ENCODE data around the gene PTPRD.

The PTPRD gene

GRCh38 chr9:8651070-8651845, 1961.5 kb downstream of the PTPRD start:
- no peak for DNase-seq (ENCODE audit: low read depth, low spot score)
- H3K36me3 ChIP-seq (ENCODE audit: insufficient read depth, insufficient read length, low read length): no peaks in the 10 kb centered on the region
- no peak overlapping the region for H3K4me3 ChIP-seq (ENCODE audit: insufficient read length, low read depth)
- H3K9me3 ChIP-seq (ENCODE audit: insufficient read depth, low read length): no peaks in the 10 kb centered on the region
- no peaks in the 10 kb centered on the region for H3K4me1 ChIP-seq (ENCODE audit: insufficient read depth, insufficient read length)
- TF ChIP-seq SUZ12 (IDR thresholded peaks at IDR 0.05; ENCODE audit: extremely low read depth, insufficient read depth, insufficient read length) (no peak), ZNF274 (IDR thresholded peaks at IDR 0.05; ENCODE audit: low read depth, low read length) (no peak), YY1 (IDR thresholded peaks at IDR 0.05; ENCODE audit: insufficient read depth, insufficient read length) (no peak)
- H3K9ac ChIP-seq (ENCODE audit: insufficient read length, low read depth): no peak overlapping the region
- H3K27me3 ChIP-seq (ENCODE audit: insufficient read depth, insufficient read length): no peaks in the 10 kb centered on the region

GRCh38 chr9:8649807-8650206, 1963.0 kb downstream of the PTPRD start:
- Histone ChIP-seq H3K36me3 (ENCODE audit: insufficient read depth, insufficient read length, low read length) (no peaks in the 10 kb centered on the region), H3K4me3 (ENCODE audit: insufficient read length, low read depth) (no peak overlapping the region), H3K27me3 (ENCODE audit: insufficient read depth, insufficient read length) (no peaks in the 10 kb centered on the region), H3K4me1 (ENCODE audit: insufficient read depth, insufficient read length) (no peaks in the 10 kb centered on the region), H3K9ac (ENCODE audit: insufficient read length, low read depth) (no peak overlapping the region), H3K9me3 (ENCODE audit: insufficient read depth, low read length) (no peaks in the 10 kb centered on the region)
- no peak for TF ChIP-seq YY1 (IDR thresholded peaks at IDR 0.05; ENCODE audit: insufficient read depth, insufficient read length)
- no peak for TF ChIP-seq SUZ12 (IDR thresholded peaks at IDR 0.05; ENCODE audit: extremely low read depth, insufficient read depth, insufficient read length)
- TF ChIP-seq ZNF274 (IDR thresholded peaks at IDR 0.05; ENCODE audit: low read depth, low read length): no peak
- DNase-seq (ENCODE audit: low read depth, low spot score): no peak

GRCh38 chr9:8649160-8649559, 1963.6 kb downstream of the PTPRD start:
- no peaks in the 10 kb centered on the region for H3K36me3 ChIP-seq (ENCODE audit: insufficient read depth, insufficient read length, low read length)
- no peak for DNase-seq (ENCODE audit: low read depth, low spot score)
- no peaks in the 10 kb centered on the region for H3K9me3 ChIP-seq (ENCODE audit: insufficient read depth, low read length)
- H3K4me3 ChIP-seq (ENCODE audit: insufficient read length, low read depth): no peak overlapping the region
- H3K27me3 ChIP-seq (ENCODE audit: insufficient read depth, insufficient read length): no peaks in the 10 kb centered on the region
- TF ChIP-seq YY1 (IDR thresholded peaks at IDR 0.05; ENCODE audit: insufficient read depth, insufficient read length): no peak
- TF ChIP-seq ZNF274 (IDR thresholded peaks at IDR 0.05; ENCODE audit: low read depth, low read length): no peak
- no peak for TF ChIP-seq SUZ12 (IDR thresholded peaks at IDR 0.05; ENCODE audit: extremely low read depth, insufficient read depth, insufficient read length)
- no peak overlapping the region for H3K9ac ChIP-seq (ENCODE audit: insufficient read length, low read depth)
- H3K4me1 ChIP-seq (ENCODE audit: insufficient read depth, insufficient read length): no peaks in the 10 kb centered on the region

- TF ChIP-seq YY1 (IDR thresholded peaks at IDR 0.05; ENCODE audit: insufficient read depth, insufficient read length) (no peak), ZNF274 (IDR thresholded peaks at IDR 0.05; ENCODE audit: low read depth, low read length) (no peak)
- Histone ChIP-seq H3K36me3 (ENCODE audit: insufficient read depth, insufficient read length, low read length) (no peaks in the 10 kb centered on the region), H3K4me3 (ENCODE audit: insufficient read length, low read depth) (no peak overlapping the region), H3K4me1 (ENCODE audit: insufficient read depth, insufficient read length) (no peaks in the 10 kb centered on the region), H3K9me3 (ENCODE audit: insufficient read depth, low read length) (no peaks in the 10 kb centered on the region), H3K27me3 (ENCODE audit: insufficient read depth, insufficient read length) (no peaks in the 10 kb centered on the region), H3K9ac (ENCODE audit: insufficient read length, low read depth) (no peak overlapping the region)
- DNase-seq (ENCODE audit: low read depth, low spot score): no peak
Measured at GRCh38 chr9:8648271-8648845, 1964.4 kb downstream of the PTPRD start.

- H3K4me1 ChIP-seq (ENCODE audit: insufficient read depth, insufficient read length): no peaks in the 10 kb centered on the region
- no peaks in the 10 kb centered on the region for H3K9me3 ChIP-seq (ENCODE audit: insufficient read depth, low read length)
- no peak for DNase-seq (ENCODE audit: low read depth, low spot score)
- TF ChIP-seq YY1 (IDR thresholded peaks at IDR 0.05; ENCODE audit: insufficient read depth, insufficient read length): no peak
- TF ChIP-seq SUZ12 (IDR thresholded peaks at IDR 0.05; ENCODE audit: extremely low read depth, insufficient read depth, insufficient read length): no peak
- TF ChIP-seq ZNF274 (IDR thresholded peaks at IDR 0.05; ENCODE audit: low read depth, low read length): no peak
- H3K4me3 ChIP-seq (ENCODE audit: insufficient read length, low read depth): no peak overlapping the region
- H3K36me3 ChIP-seq (ENCODE audit: insufficient read depth, insufficient read length, low read length): no peaks in the 10 kb centered on the region
- H3K9ac ChIP-seq (ENCODE audit: insufficient read length, low read depth): no peak overlapping the region
- H3K27me3 ChIP-seq (ENCODE audit: insufficient read depth, insufficient read length): no peaks in the 10 kb centered on the region
Measured at GRCh38 chr9:8647824-8648223, 1965.0 kb downstream of the PTPRD start.

- H3K4me1 ChIP-seq (ENCODE audit: insufficient read depth, insufficient read length): no peaks in the 10 kb centered on the region
- H3K36me3 ChIP-seq (ENCODE audit: insufficient read depth, insufficient read length, low read length): no peaks in the 10 kb centered on the region
- H3K9ac ChIP-seq (ENCODE audit: insufficient read length, low read depth): no peak overlapping the region
- no peak for TF ChIP-seq ZNF274 (IDR thresholded peaks at IDR 0.05; ENCODE audit: low read depth, low read length)
- TF ChIP-seq SUZ12 (IDR thresholded peaks at IDR 0.05; ENCODE audit: extremely low read depth, insufficient read depth, insufficient read length): no peak
- TF ChIP-seq YY1 (IDR thresholded peaks at IDR 0.05; ENCODE audit: insufficient read depth, insufficient read length): no peak
- no peak overlapping the region for H3K4me3 ChIP-seq (ENCODE audit: insufficient read length, low read depth)
- H3K9me3 ChIP-seq (ENCODE audit: insufficient read depth, low read length): no peaks in the 10 kb centered on the region
- H3K27me3 ChIP-seq (ENCODE audit: insufficient read depth, insufficient read length): no peaks in the 10 kb centered on the region
- no peak for DNase-seq (ENCODE audit: low read depth, low spot score)
Measured at GRCh38 chr9:8644571-8644970, 1968.2 kb downstream of the PTPRD start.

- H3K9ac ChIP-seq (ENCODE audit: insufficient read length, low read depth): no peak overlapping the region
- H3K4me1 ChIP-seq (ENCODE audit: insufficient read depth, insufficient read length): no peaks in the 10 kb centered on the region
- H3K4me3 ChIP-seq (ENCODE audit: insufficient read length, low read depth): no peak overlapping the region
- TF ChIP-seq ZNF274 (IDR thresholded peaks at IDR 0.05; ENCODE audit: low read depth, low read length) (no peak), YY1 (IDR thresholded peaks at IDR 0.05; ENCODE audit: insufficient read depth, insufficient read length) (no peak), SUZ12 (IDR thresholded peaks at IDR 0.05; ENCODE audit: extremely low read depth, insufficient read depth, insufficient read length) (no peak)
- no peaks in the 10 kb centered on the region for H3K36me3 ChIP-seq (ENCODE audit: insufficient read depth, insufficient read length, low read length)
- no peaks in the 10 kb centered on the region for H3K27me3 ChIP-seq (ENCODE audit: insufficient read depth, insufficient read length)
- no peak for DNase-seq (ENCODE audit: low read depth, low spot score)
- H3K9me3 ChIP-seq (ENCODE audit: insufficient read depth, low read length): no peaks in the 10 kb centered on the region
Measured at GRCh38 chr9:8643896-8644295, 1968.9 kb downstream of the PTPRD start.
